HCT116 (cell line): ENCODE results near the gene LRIG3. TPM values are rescaled to one million over a fixed set of nuclear protein-coding genes. Genes with fewer than 3 reads are reported as not detected.

Experiments used
- ATAC-seq: fragments of 200-7000 bp; cut with Tn5 transposase; 2 replicates; pipeline ENCODE4 v1.9.1; 2020; ENCODE audit warnings: mild to moderate bottlenecking, moderate library complexity
- BruUV-seq: library from RNA; stranded (reverse); fragments of 400-500 nt; replicated peaks from 2 replicates; lab custom pipeline; 2021; lab: Mats Ljungman, UMichigan
- CTCF ChIA-PET: fragments of 300-600 bp; sonication (Branson Sonifier 250); formaldehyde crosslinking; loops from one replicate; lab custom pipeline; 2021; ENCODE audit warnings: antibody characterized with exemption; lab: Charles Lee
- POLR2A ChIA-PET: fragments of 300-600, 350-600 bp; sonication (Branson Sonifier 250); formaldehyde crosslinking; loops from one replicate; lab custom pipeline; 2021; ENCODE audit warnings: antibody characterized with exemption; lab: Charles Lee
- RAD21 ChIA-PET, 2 experiments: fragments of 300-600 bp; sonication (Branson Sonifier 250); formaldehyde crosslinking; loops; one replicate each; lab custom pipeline; 2023; ENCODE audit warnings: low total read pairs in 2 of 2; ENCODE audit not compliant: uncharacterized antibody in 2 of 2, unreplicated experiment in 2 of 2, low non-redundant PET in 1 of 2; lab: Charles Lee
- DNase-seq: peaks from one replicate; pipeline ENCODE4 v3.0.0-alpha.2; 2010; ENCODE audit warnings: low read depth, low spot score
- H2AFZ ChIP-seq: fragments of 200-600 bp; shearing (Covaris generic), sonication (generic); 2 replicates; pipeline ENCODE4 v1.6.1; 2017; ENCODE audit warnings: low read depth, mixed run types, mixed read lengths, antibody characterized with exemption, low read length; ENCODE audit not compliant: poor library complexity, severe bottlenecking
- H3K27ac ChIP-seq: 2 replicates; pipeline ENCODE4 v1.5.1; 2012; ENCODE audit warnings: low read depth, low read length
- H3K27me3 ChIP-seq: fragments of 200-600 bp; sonication (generic); 2 replicates; pipeline ENCODE4 v1.6.1; 2016; ENCODE audit warnings: mixed run types, low read length, mixed read lengths; ENCODE audit not compliant: insufficient read depth
- H3K36me3 ChIP-seq, 2 experiments: fragments of 200-500 bp in 1 of 2; fragments of 200-600 bp in 1 of 2; sonication (Bioruptor generic) in 1 of 2; sonication (generic) in 1 of 2; 2 replicates each; pipeline versions ENCODE4 v1.5.1 to v1.6.1; 2014 to 2016; ENCODE audit warnings: low read length in 2 of 2, inconsistent platforms in 1 of 2, mixed read lengths in 1 of 2, mixed run types in 1 of 2; ENCODE audit not compliant: insufficient read depth in 2 of 2, control insufficient read depth in 1 of 2
- H3K4me1 ChIP-seq, 2 experiments: fragments of 200-600 bp in 1 of 2; sonication (generic) in 1 of 2; 2 replicates each; pipeline versions ENCODE4 v1.5.1 to v1.6.1; 2012 to 2017; ENCODE audit warnings: low read length in 2 of 2, inconsistent platforms in 1 of 2, mild to moderate bottlenecking in 1 of 2, mixed read lengths in 1 of 2, mixed run types in 1 of 2, moderate library complexity in 1 of 2; ENCODE audit not compliant: insufficient read depth in 2 of 2, control insufficient read depth in 1 of 2
- H3K4me2 ChIP-seq: fragments of 200-600 bp; sonication (generic); 2 replicates; pipeline ENCODE4 v1.6.1; 2017; ENCODE audit warnings: mixed run types, low read length, mixed read lengths
- H3K4me3 ChIP-seq, 2 experiments: fragments of 200-600 bp in 1 of 2; sonication (generic) in 1 of 2; replicated peaks in 1 of 2; 2 replicates each; pipeline ENCODE4 v1.5.1; 2011 to 2016; ENCODE audit warnings: low read length in 2 of 2, control low read depth in 1 of 2, low read depth in 1 of 2, mild to moderate bottlenecking in 1 of 2, mixed read lengths in 1 of 2, mixed run types in 1 of 2
- H3K79me2 ChIP-seq: fragments of 200-600 bp; sonication (generic); 2 replicates; pipeline ENCODE4 v1.6.1; 2017; ENCODE audit warnings: mild to moderate bottlenecking, mixed run types, low read length, moderate library complexity, mixed read lengths; ENCODE audit not compliant: insufficient read depth
- H3K9ac ChIP-seq: fragments of 200-600 bp; sonication (generic); 2 replicates; pipeline ENCODE4 v1.6.1; 2016; ENCODE audit warnings: low read length, mixed read lengths
- H3K9me2 ChIP-seq: fragments of 200-600 bp; sonication (generic), shearing (Covaris generic); 2 replicates; pipeline ENCODE4 v1.6.1; 2017; ENCODE audit warnings: mixed run types, mild to moderate bottlenecking, moderate library complexity; ENCODE audit not compliant: insufficient read depth
- H3K9me3 ChIP-seq, 2 experiments: fragments of 200-500 bp in 1 of 2; fragments of 200-600 bp in 1 of 2; sonication (Bioruptor generic) in 1 of 2; sonication (generic) in 1 of 2; 2 replicates each; pipeline ENCODE4 v1.6.1; 2014 to 2017; ENCODE audit warnings: low read length in 2 of 2, mixed read lengths in 2 of 2, inconsistent platforms in 1 of 2, low read depth in 1 of 2, mild to moderate bottlenecking in 1 of 2, mixed run types in 1 of 2, moderate library complexity in 1 of 2; ENCODE audit not compliant: control insufficient read depth in 1 of 2, insufficient read depth in 1 of 2
- H4K20me1 ChIP-seq: fragments of 200-600 bp; sonication (generic), shearing (Covaris generic); 2 replicates; pipeline ENCODE4 v1.6.1; 2017; ENCODE audit warnings: mixed run types, mild to moderate bottlenecking, moderate library complexity; ENCODE audit not compliant: insufficient read depth
- ELF1 ChIP-seq: IDR thresholded peaks from 2 replicates; pipeline ENCODE4 v1.6.1; 2012; ENCODE audit warnings: low read depth, borderline replicate concordance
- EZH2phosphoT487 ChIP-seq: fragments of 200-600 bp; IDR thresholded peaks from 2 replicates; pipeline ENCODE4 v1.6.1; 2018; ENCODE audit warnings: antibody characterized with exemption, borderline replicate concordance
- POLR2A ChIP-seq: IDR thresholded peaks from 2 replicates; pipeline ENCODE4 v1.7.0; 2011; ENCODE audit warnings: borderline replicate concordance; ENCODE audit not compliant: insufficient read depth, insufficient read length; ENCODE audit errors: extremely low read depth
- POLR2AphosphoS5 ChIP-seq: IDR thresholded peaks from 2 replicates; pipeline ENCODE4 v1.6.1; 2011; ENCODE audit warnings: mild to moderate bottlenecking, low read depth, low read length, moderate library complexity
- RAD21 ChIP-seq: IDR thresholded peaks from 2 replicates; pipeline ENCODE4 v1.6.1; 2012; ENCODE audit warnings: low read depth, mild to moderate bottlenecking
- SRF ChIP-seq: IDR thresholded peaks from 2 replicates; pipeline ENCODE4 v1.6.1; 2012; ENCODE audit warnings: low read depth
- TCF7L2 ChIP-seq: IDR thresholded peaks from 2 replicates; pipeline ENCODE4 v1.7.0; 2011; ENCODE audit warnings: borderline replicate concordance, inconsistent platforms; ENCODE audit not compliant: insufficient read depth, insufficient read length; ENCODE audit errors: extremely low read depth
- ZFX ChIP-seq: fragments of 450-650 bp; IDR thresholded peaks from 2 replicates; pipeline ENCODE4 v1.6.1; 2017
- intact Hi-C: fragments of 100-400 bp; cut with micrococcal nuclease; formaldehyde crosslinking; loops from 2 replicates; pipeline ENCODE4 v1.10.0; 2022
- total RNA-seq: library from RNA; stranded (reverse); gene quantifications from one replicate; pipeline ENCODE4 v1.2.1, GENCODE V29; 2021; ENCODE audit not compliant: unreplicated experiment
- TF ChIP-seq, protein P1 (sequence below): IDR thresholded peaks from 2 replicates; pipeline ENCODE4 v1.6.1; 2012
- TF ChIP-seq, protein P2 (sequence below): IDR thresholded peaks from 2 replicates; pipeline ENCODE4 v1.6.1; 2012

The LRIG3 gene
- total RNA-seq, 1 experiment from 2014 or later: 11.1 TPM

- TF ChIP-seq RAD21 (no peak), ELF1 (no peak), SRF (no peak), EZH2phosphoT487 (no peak), ZFX (no peak), POLR2A (no peak)
Observed at GRCh38 chr12:58961166-58961565, 40.9 kb upstream of the LRIG3 start (continued).

- intact Hi-C loops: no loop called here
- ChIA-PET RAD21 (no interaction called here), CTCF (no interaction called here), POLR2A (no interaction called here)
- no peak overlapping the region for H3K4me2 ChIP-seq
- H3K9me3 ChIP-seq: no peaks in the 10 kb centered on the region
- H3K36me3 ChIP-seq: no peaks in the 10 kb centered on the region
- no peak overlapping the region for H3K27ac ChIP-seq
- no peaks in the 10 kb centered on the region for H3K9me2 ChIP-seq
- no peaks in the 10 kb centered on the region for H3K4me1 ChIP-seq
- H2AFZ ChIP-seq: no peak overlapping the region
- H3K79me2 ChIP-seq: no peaks in the 10 kb centered on the region
- no peaks in the 10 kb centered on the region for H3K27me3 ChIP-seq
- H4K20me1 ChIP-seq: no peaks in the 10 kb centered on the region
- no peak overlapping the region for H3K4me3 ChIP-seq
- DNase-seq (no peak), ATAC-seq (no peak)
- no peak overlapping the region for H3K9ac ChIP-seq
- no peak for TF ChIP-seq ZFX
- TF ChIP-seq, protein P1, sequence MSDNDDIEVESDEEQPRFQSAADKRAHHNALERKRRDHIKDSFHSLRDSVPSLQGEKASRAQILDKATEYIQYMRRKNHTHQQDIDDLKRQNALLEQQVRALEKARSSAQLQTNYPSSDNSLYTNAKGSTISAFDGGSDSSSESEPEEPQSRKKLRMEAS: no peak
- TF ChIP-seq RAD21: no peak
- no peak for TF ChIP-seq POLR2AphosphoS5
- TF ChIP-seq TCF7L2: no peak
- TF ChIP-seq, protein P2, sequence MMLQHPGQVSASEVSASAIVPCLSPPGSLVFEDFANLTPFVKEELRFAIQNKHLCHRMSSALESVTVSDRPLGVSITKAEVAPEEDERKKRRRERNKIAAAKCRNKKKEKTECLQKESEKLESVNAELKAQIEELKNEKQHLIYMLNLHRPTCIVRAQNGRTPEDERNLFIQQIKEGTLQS: no peak
- TF ChIP-seq POLR2A: no peak
- TF ChIP-seq, all 23 proteins: peak for 0
- no TSS peak for BruUV-seq
Observed at GRCh38 chr12:58959639-58960300, 39.5 kb upstream of the LRIG3 start.
